Measurements from ENCODE around the gene SPR.

SPR gene

DNA sequence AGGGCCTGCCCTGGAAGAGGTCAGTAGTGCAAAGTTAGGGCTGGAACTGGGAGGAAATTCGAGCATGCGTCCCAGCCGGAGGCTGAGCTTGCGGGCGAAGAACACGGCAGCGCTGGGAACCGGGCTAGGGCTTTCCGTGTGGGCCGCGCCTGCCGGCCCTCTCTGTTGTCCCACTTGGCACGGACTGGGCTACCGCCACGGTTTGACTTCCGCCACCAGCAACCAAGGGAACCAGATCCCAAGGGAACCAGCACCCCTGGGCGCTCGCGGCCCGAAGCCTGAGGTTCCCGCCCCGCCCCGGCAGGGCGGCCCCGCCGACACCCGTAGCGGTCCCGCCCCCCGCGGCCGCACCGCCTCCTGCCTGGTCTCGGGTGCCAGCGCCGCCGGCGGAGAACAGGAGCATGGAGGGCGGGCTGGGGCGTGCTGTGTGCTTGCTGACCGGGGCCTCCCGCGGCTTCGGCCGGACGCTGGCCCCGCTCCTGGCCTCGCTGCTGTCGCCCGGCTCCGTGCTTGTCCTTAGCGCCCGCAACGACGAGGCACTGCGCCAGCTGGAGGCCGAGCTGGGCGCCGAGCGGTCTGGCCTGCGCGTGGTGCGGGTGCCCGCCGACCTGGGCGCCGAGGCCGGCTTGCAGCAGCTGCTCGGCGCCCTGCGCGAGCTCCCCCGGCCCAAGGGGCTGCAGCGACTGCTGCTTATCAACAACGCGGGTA lies at the start of gene SPR:
Gene SPR (plus strand): TSS at position 377 of the 708 bp plus-strand sequence. CDS start 25 bp downstream, at position 402.
- Mint-ChIP-seq H3K27me3 (peaks cover 77% of the 10 kb centered on the region), H3K9me3 (no peaks in the 10 kb centered on the region), H3K4me3 (peak within 1 kb of the TSS; percentile 66), H3K36me3 (no peaks in the 10 kb centered on the region), H3K4me1 (peaks cover 8% of the 10 kb centered on the region), H3K27ac (no peak within 1 kb of the TSS)
- DNase-seq = peak; percentile 68
- CTCF ChIA-PET = interaction anchor here (0.8 to 3.1 kb wide), 23 partner anchors 8 to 1341 kb away, joined by 3 to 13 read pairs (median 3); no protein-coding TSS in a partner anchor

DNA sequence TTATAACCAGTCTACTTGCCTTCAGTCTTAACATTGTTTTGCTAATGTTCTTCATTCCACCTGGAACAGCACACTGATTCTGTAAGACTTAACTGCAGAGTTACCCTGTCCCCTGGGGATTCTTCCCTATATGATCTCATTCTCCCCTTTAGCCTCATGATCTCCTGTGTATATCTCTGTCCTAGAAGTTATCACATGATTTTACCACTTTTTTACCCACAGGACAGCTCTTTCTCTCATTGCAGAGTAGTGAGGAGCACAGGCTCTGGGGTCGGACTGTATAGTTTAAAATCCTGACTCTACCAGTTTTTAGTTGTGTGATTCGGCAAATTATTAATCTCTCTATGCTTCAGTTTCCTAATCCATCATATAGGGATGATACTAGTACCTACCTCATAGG lies 47.1 kb upstream of the SPR start:
- Mint-ChIP-seq H3K4me1 (no peaks in the 10 kb centered on the region), H3K9me3 (no peaks in the 10 kb centered on the region), H3K27me3 (peaks cover 31% of the 10 kb centered on the region), H3K4me3 (no peak overlapping the region), H3K27ac (no peak overlapping the region), H3K36me3 (no peaks in the 10 kb centered on the region)
- CTCF ChIA-PET = no interaction called here
- DNase-seq = no peak

DNA sequence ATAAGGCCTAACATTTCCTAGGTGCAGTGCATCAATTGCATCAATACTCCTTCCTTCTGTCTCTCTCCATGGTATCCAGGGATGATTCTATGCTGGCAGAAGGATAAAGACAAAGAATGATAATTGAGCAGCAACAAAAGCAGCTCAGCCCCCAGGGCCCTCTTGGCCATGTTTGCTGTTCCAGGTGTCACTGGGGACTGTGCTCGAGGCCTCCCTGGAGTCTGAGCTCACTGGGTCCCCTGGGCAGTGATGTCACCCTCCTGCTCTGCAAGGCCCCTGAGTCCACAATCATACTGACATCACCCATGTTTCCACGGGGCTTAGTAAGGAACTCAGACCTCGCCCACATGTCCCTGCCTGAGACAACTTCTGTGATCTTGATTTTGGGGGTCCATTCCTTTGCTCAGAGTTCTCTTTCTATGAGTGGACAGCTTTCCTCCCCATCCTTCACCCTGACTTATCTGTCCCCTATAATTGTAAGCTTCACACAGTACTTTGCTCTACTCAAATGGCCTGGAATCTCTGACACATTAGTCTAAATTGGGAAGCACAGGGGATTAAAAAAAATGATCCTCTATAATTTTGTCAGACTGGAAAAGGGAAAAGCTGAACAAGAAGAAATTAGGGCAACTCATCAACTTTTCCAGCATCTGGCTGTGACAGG lies 45.6 kb upstream of the SPR start:
- Mint-ChIP-seq H3K27me3 (peaks cover 22% of the 10 kb centered on the region), H3K36me3 (no peaks in the 10 kb centered on the region), H3K27ac (no peak overlapping the region), H3K9me3 (no peaks in the 10 kb centered on the region), H3K4me1 (no peaks in the 10 kb centered on the region), H3K4me3 (no peak overlapping the region)
- DNase-seq = no peak
- CTCF ChIA-PET = no interaction called here

DNA sequence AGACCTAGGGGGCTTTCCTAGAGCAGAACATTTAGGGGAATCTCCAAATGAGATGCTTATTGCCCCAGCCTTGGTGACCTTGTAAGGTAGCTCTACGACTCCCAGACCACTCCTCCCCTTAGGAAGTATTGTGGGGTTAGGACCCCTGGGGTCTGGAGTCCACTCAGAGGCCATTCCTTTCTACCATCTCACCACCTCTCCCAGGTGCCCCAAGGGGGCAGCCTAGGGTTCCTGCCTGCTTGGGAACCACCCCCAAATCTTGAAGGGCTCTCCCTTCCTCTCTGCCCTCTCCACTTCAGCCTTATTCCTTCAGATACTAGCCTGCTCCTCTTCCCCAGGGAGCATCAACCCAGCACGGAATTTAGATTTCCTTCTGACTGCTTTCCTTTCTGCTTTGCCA lies 43.9 kb upstream of the SPR start:
- CTCF ChIA-PET = no interaction called here
- no peak for DNase-seq
- H3K9me3 Mint-ChIP-seq = no peaks in the 10 kb centered on the region
- no peak overlapping the region for H3K4me3 Mint-ChIP-seq
- H3K36me3 Mint-ChIP-seq = no peaks in the 10 kb centered on the region
- H3K4me1 Mint-ChIP-seq = no peaks in the 10 kb centered on the region
- no peak overlapping the region for H3K27ac Mint-ChIP-seq
- peaks cover 19% of the 10 kb centered on the region for H3K27me3 Mint-ChIP-seq

DNA sequence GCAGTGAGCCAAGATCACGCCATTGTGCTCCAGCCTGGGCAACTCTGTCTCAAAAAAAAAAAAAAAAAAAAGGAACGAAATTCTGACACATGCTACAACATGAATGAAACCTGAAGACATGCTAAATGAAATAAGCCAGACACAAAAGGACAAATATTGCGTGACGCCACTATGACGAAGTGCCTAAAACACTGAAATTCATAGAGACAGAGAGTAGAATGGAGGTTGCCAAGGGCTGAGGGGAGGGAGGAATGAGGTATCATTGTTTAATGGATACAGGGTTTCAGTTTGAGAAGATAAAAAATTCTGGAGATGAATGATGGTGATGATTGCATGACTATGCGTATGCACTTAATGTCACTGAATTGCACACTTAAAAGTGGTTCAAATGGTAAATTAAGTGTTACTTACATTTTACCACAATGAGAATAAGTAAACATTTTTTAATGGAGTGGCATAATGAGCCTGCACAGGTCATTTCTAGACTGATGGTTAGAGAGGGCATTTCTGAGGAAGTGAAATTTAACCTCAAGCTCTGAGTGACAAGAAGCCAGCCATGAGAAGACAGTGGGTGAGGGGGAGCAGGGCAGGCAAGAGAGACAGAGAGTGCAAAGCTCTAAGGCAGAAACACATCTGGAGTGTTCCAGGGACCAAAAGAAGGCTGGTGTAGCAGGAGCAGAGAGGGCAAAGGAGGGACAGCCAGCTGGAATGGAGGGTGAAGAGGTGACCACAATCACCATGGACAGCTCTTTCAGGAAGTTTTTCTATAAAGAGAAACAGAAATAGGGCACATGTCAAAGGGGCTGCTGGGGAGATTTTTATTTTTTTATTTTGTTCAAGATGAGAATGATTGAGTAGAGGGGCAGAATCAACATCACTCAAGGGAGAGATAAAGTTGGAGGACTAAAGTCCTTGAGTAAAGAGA lies 40.8 kb upstream of the SPR start:
- CTCF ChIA-PET = interaction anchor here (1.1 to 2.8 kb wide), 2 partner anchors 16 to 76 kb away, joined by 3 to 7 read pairs; no protein-coding TSS in a partner anchor
- no peaks in the 10 kb centered on the region for H3K9me3 Mint-ChIP-seq
- H3K4me3 Mint-ChIP-seq = no peak overlapping the region
- no peak for DNase-seq
- H3K27ac Mint-ChIP-seq = no peak overlapping the region
- H3K4me1 Mint-ChIP-seq = no peaks in the 10 kb centered on the region
- H3K27me3 Mint-ChIP-seq = peaks cover 24% of the 10 kb centered on the region
- no peaks in the 10 kb centered on the region for H3K36me3 Mint-ChIP-seq

DNA sequence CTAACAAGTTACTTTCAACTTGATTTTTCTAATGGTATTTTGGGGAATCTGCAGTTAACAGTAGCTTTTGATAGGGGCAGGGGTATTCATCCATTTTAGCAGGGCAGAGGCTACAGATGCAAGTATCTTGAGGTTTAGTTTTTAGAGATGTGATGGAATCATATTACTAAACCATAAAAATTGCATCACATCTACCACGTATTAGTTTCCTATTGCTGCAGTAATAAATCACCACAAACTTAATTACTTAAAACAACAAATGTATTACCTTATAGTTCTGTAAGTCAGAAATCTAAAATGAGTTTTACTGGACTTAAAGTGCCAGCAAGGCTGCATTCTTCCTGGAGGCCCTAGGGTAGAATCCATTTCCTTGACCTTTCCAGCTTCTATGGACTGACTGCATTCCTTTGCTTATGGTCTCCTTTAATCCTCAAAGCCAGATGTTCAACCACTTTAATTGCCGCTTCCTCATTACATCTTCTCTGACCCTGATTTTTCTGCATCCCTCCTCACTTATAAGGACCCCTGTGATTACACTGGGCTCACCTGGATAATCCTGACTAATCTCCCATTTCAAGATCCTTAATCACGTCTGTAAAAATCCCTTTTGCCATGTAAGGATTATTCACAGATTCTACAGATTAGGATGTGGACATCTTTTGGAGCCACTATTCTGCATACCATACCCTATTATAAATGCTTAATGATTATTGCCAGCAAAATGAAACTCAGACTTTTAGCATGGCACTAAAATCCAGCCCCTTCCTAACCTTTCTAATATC lies 39.5 kb upstream of the SPR start:
- Mint-ChIP-seq H3K27me3 (peaks cover 22% of the 10 kb centered on the region), H3K4me1 (no peaks in the 10 kb centered on the region), H3K4me3 (no peak overlapping the region), H3K27ac (no peak overlapping the region), H3K9me3 (no peaks in the 10 kb centered on the region), H3K36me3 (no peaks in the 10 kb centered on the region)
- CTCF ChIA-PET = interaction anchor here (1.1 to 2.8 kb wide), 2 partner anchors 14 to 77 kb away, joined by 3 to 7 read pairs; no protein-coding TSS in a partner anchor
- no peak for DNase-seq

DNA sequence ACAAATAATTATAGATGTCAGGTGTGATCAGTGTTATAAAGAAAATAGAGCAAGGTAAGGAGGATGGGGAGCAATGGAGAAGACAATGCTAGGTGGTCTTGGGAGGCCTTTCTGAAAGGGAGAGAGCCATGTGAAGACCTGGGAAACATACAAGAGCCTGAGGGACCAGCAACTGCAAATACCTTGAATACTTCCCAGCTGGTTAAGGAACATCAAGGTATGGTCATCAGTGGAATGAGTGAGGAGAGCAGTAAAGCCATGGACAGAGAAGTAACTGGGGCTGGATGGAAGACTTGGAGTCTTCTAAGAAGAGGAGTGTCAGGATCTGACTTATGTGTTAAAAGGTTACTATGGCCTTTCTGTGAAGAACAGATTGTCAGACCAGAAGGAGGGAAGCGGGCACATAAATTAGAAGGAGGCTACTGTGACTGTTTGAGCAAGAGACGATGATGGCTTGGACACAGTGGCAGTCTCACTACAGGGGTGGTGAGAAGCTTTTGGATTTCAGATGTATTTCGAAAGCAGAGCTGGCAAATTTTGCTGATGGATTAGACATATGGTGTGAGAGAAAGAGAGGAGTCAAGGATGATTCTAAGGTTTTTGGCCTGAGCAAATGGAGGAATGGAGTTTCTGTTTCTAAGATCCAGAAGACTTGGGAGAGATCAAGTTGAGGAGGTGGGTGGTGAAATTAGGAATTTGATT lies 38.6 kb upstream of the SPR start:
- no peak overlapping the region for H3K4me3 Mint-ChIP-seq
- no peaks in the 10 kb centered on the region for H3K9me3 Mint-ChIP-seq
- no peak for DNase-seq
- no peaks in the 10 kb centered on the region for H3K4me1 Mint-ChIP-seq
- H3K36me3 Mint-ChIP-seq = no peaks in the 10 kb centered on the region
- no peak overlapping the region for H3K27ac Mint-ChIP-seq
- peaks cover 19% of the 10 kb centered on the region for H3K27me3 Mint-ChIP-seq
- CTCF ChIA-PET = interaction anchor here (2.8 kb wide), 1 partner anchor 13 kb away, joined by 7 read pairs; no protein-coding TSS in a partner anchor

DNA sequence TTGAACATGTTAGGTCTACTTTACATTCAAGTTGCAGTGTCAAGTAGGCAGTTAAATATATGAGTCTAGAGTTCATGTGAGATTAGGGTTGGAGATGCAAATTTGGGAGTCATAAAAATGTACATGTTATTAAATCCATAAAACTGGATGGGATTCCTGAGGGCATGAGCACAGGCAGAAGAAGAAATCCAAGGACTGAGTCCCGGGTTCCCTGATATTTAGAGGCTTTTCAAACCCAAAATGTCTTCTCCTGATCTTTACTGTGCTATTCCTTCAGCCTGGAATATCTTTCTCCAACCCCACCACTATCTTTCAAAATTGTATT lies 38.1 kb upstream of the SPR start:
- Mint-ChIP-seq H3K9me3 (no peaks in the 10 kb centered on the region), H3K27me3 (peaks cover 21% of the 10 kb centered on the region), H3K36me3 (no peaks in the 10 kb centered on the region), H3K27ac (no peak overlapping the region), H3K4me3 (no peak overlapping the region), H3K4me1 (no peaks in the 10 kb centered on the region)
- DNase-seq = no peak
- CTCF ChIA-PET = no interaction called here

DNA sequence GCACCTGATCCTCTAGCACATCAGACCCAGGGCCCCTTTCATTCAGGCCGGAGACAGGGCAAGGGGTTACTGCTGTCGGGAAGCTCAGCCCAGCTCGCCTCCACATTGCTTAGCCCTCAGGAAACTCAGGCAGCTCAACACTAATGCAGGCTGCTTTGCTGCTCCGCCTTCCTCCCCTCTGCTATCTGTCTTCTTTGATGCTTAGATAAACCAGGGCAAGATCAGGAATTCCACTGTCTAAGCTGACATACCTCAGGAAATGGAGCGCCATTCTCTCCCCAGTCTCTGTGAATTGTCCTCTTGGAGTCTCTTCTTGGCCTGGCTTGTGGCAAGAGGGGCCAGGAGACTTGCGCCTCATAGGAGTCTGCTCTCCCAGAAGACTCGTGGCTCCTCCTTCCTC lies 35.9 kb upstream of the SPR start:
- CTCF ChIA-PET = no interaction called here
- no peak for DNase-seq
- Mint-ChIP-seq H3K4me3 (no peak overlapping the region), H3K36me3 (no peaks in the 10 kb centered on the region), H3K27me3 (peaks cover 42% of the 10 kb centered on the region), H3K27ac (no peak overlapping the region), H3K9me3 (no peaks in the 10 kb centered on the region), H3K4me1 (no peaks in the 10 kb centered on the region)

DNA sequence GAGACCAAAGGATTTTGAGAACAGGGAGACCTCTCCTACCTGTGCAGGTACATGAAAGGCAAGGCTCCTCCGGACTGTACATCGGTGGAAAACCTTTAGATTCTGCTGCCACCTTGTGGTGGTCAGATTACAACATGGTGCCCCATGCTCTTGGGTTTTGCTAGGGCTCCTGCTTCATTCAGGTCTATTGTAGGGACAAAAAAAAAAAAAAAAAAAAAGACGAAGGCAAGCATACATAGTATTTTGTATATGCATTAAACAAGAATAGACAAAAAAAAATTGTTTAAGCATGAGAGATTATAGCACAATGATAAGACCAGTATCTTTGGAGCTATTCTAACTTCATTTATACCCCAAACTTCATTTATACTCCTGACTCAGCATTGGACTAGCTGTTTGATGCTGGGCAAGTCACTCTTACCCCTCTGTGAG lies 27.4 kb upstream of the SPR start:
- DNase-seq = peak; percentile 74
- Mint-ChIP-seq H3K4me1 (peaks cover 10% of the 10 kb centered on the region), H3K9me3 (no peaks in the 10 kb centered on the region), H3K27me3 (peaks cover 69% of the 10 kb centered on the region), H3K27ac (no peak overlapping the region), H3K36me3 (no peaks in the 10 kb centered on the region), H3K4me3 (no peak overlapping the region)
- CTCF ChIA-PET = interaction anchor here (0.6 to 2.0 kb wide), 8 partner anchors 23 to 276 kb away, joined by 3 to 16 read pairs (median 3); no protein-coding TSS in a partner anchor

DNA sequence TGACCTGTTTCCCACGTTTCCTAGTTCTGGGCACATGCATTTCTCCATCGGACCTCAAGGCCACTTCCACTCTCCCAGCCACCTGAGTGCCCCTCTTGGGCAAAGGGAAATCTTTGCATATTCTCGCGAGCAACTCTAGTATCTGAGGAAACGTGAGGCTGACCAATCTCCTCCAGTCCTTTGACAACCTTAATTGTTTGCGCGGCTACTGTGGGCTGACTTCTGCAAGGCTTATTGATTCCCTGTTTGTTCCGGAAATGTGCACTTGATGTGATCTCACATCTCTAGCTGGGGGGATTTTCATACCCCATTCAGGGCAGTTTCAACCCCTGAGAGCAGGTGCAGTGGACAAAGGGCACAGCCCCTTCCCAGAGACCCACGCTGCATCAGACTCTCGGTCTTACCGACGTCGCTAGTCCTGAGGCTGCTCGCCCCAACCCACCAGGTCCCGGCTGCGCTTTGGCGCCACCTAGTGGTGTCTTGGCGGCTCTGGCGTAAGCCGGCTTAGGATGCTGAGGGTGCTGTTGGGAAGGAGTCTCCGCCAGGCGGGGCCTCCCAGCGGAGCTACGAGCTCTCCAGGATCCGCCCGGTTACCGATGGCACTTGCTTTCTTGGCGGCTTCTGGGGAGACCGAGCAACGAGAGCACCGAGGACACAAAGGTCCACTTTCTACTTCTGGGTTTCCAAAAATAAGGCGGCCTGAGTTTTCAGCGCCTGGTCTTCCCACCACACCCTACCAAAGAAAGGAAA lies 24.8 kb upstream of the SPR start:
- H3K36me3 Mint-ChIP-seq = no peaks in the 10 kb centered on the region
- H3K4me3 Mint-ChIP-seq = no peak overlapping the region
- no peak overlapping the region for H3K27ac Mint-ChIP-seq
- peaks cover 10% of the 10 kb centered on the region for H3K4me1 Mint-ChIP-seq
- peak; percentile 90 for DNase-seq
- peaks cover 55% of the 10 kb centered on the region for H3K27me3 Mint-ChIP-seq
- CTCF ChIA-PET = interaction anchor here (0.6 to 2.1 kb wide), 13 partner anchors 15 to 315 kb away, joined by 3 to 7 read pairs (median 4); no protein-coding TSS in a partner anchor
- no peaks in the 10 kb centered on the region for H3K9me3 Mint-ChIP-seq

DNA sequence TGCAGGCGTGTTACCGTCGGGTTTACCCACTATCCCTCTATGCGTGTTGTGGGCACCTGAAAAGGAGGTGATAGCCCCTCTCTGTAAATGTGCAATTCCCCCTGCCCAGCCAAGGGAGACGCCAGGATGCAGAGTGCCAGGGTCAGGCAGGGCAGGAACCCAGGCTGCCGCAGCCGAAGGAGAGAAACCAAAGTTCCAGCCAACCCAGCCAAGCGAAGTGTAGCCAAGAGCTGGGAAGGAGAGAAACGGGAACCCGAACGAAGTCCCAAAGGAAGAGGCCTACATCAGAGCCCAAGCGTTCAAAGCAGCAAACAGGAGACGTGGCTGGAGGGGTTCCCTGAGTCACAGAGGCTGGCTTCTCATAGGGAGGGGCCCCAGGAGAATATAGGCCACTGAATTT lies 24.2 kb upstream of the SPR start:
- no peak overlapping the region for H3K27ac Mint-ChIP-seq
- H3K4me3 Mint-ChIP-seq = no peak overlapping the region
- no peak for DNase-seq
- no peaks in the 10 kb centered on the region for H3K9me3 Mint-ChIP-seq
- peaks cover 10% of the 10 kb centered on the region for H3K4me1 Mint-ChIP-seq
- peaks cover 53% of the 10 kb centered on the region for H3K27me3 Mint-ChIP-seq
- CTCF ChIA-PET = interaction anchor here (0.6 to 2.1 kb wide), 13 partner anchors 13 to 1317 kb away, joined by 3 to 7 read pairs (median 4); no protein-coding TSS in a partner anchor
- no peaks in the 10 kb centered on the region for H3K36me3 Mint-ChIP-seq
